GM12864 (cell line): ENCODE data around the gene OXT.

ENCODE experiments used
- DNase-seq: peaks from one replicate; pipeline ENCODE4 v3.0.0-alpha.2; 2011; ENCODE audit warnings: low read depth
- H3K4me3 ChIP-seq: 2 replicates; pipeline ENCODE4 v1.5.1; 2011; ENCODE audit warnings: mild to moderate bottlenecking, low read depth, low read length, control low read depth
- CTCF ChIP-seq: IDR thresholded peaks from 2 replicates; pipeline ENCODE4 v1.5.1; 2011; ENCODE audit warnings: low read depth, mild to moderate bottlenecking, moderate library complexity, low read length, control low read depth, inconsistent platforms; ENCODE audit errors: missing control alignments

The OXT gene

GRCh38 chr20:3092611-3093379 is 21.4 kb downstream of the OXT start:
- H3K4me3 ChIP-seq, result peak overlapping the region; percentile 44
- DNase-seq, result no peak
- TF ChIP-seq CTCF, result no peak

GRCh38 chr20:3093861-3094361 is 22.5 kb downstream of the OXT start:
- no peak for TF ChIP-seq CTCF
- DNase-seq, result no peak
- H3K4me3 ChIP-seq, result no peak overlapping the region

- DNase-seq, result no peak
- TF ChIP-seq CTCF, result no peak
- no peak overlapping the region for H3K4me3 ChIP-seq
Observed at GRCh38 chr20:3094848-3095629, 23.6 kb downstream of the OXT start.

GRCh38 chr20:3100480-3100879 is 29.1 kb downstream of the OXT start:
- no peak overlapping the region for H3K4me3 ChIP-seq
- DNase-seq, result no peak
- TF ChIP-seq CTCF, result no peak

- no peak for TF ChIP-seq CTCF
- no peak for DNase-seq
- no peak overlapping the region for H3K4me3 ChIP-seq
Observed at GRCh38 chr20:3101251-3101650, 29.8 kb downstream of the OXT start.

- no peak overlapping the region for H3K4me3 ChIP-seq
- DNase-seq, result no peak
- no peak for TF ChIP-seq CTCF
Observed at GRCh38 chr20:3101737-3102574, 30.5 kb downstream of the OXT start.
